ENCODE measurements around the gene PCDHGA10. TPM values are rescaled to one million over a fixed set of nuclear protein-coding genes. Genes with fewer than 3 reads are reported as not detected.
"Not testable (repeated sequence)": the region's sequence is repeated elsewhere in the genome, so short reads cannot be mapped to it uniquely, and the experiment has no call there.

PCDHGA10 gene
- total RNA-seq, 1 experiment from 2014 or later = 3.7 TPM

DNA sequence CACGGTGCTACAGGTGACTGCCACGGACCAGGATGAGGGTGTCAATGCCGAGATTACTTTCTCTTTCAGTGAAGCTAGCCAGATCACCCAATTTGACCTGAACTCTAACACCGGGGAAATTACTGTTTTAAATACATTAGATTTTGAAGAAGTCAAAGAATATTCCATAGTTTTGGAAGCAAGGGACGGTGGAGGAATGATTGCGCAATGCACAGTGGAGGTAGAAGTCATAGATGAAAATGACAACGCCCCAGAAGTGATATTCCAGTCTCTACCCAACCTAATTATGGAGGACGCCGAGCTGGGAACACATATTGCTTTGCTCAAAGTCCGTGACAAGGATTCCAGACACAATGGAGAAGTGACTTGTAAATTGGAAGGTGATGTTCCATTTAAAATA lies 24.1 kb upstream of the PCDHGA10 start:
- Mint-ChIP-seq H3K9me3 (ENCODE audit: low read depth, unreplicated experiment) (peaks cover 13% of the 10 kb centered on the region), H3K4me1 (ENCODE audit: low read depth, unreplicated experiment) (no peaks in the 10 kb centered on the region), H3K27ac (ENCODE audit: unreplicated experiment) (no peak overlapping the region), H3K27me3 (ENCODE audit: unreplicated experiment) (no peaks in the 10 kb centered on the region), H3K4me3 (ENCODE audit: low read depth, unreplicated experiment) (no peak overlapping the region), H3K36me3 (ENCODE audit: insufficient read depth, unreplicated experiment) (peaks cover 9% of the 10 kb centered on the region)
- CTCF ChIA-PET = no interaction called here
- DNase-seq = no peak
- no TSS peak for BruUV-seq (replicated peaks)
- intact Hi-C loops (cut with micrococcal nuclease; ENCODE audit: unreplicated experiment) = no loop called here
- TF ChIP-seq, protein P1, sequence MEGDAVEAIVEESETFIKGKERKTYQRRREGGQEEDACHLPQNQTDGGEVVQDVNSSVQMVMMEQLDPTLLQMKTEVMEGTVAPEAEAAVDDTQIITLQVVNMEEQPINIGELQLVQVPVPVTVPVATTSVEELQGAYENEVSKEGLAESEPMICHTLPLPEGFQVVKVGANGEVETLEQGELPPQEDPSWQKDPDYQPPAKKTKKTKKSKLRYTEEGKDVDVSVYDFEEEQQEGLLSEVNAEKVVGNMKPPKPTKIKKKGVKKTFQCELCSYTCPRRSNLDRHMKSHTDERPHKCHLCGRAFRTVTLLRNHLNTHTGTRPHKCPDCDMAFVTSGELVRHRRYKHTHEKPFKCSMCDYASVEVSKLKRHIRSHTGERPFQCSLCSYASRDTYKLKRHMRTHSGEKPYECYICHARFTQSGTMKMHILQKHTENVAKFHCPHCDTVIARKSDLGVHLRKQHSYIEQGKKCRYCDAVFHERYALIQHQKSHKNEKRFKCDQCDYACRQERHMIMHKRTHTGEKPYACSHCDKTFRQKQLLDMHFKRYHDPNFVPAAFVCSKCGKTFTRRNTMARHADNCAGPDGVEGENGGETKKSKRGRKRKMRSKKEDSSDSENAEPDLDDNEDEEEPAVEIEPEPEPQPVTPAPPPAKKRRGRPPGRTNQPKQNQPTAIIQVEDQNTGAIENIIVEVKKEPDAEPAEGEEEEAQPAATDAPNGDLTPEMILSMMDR (IDR thresholded peaks at IDR 0.05; ENCODE audit: unreplicated experiment) = no peak

DNA sequence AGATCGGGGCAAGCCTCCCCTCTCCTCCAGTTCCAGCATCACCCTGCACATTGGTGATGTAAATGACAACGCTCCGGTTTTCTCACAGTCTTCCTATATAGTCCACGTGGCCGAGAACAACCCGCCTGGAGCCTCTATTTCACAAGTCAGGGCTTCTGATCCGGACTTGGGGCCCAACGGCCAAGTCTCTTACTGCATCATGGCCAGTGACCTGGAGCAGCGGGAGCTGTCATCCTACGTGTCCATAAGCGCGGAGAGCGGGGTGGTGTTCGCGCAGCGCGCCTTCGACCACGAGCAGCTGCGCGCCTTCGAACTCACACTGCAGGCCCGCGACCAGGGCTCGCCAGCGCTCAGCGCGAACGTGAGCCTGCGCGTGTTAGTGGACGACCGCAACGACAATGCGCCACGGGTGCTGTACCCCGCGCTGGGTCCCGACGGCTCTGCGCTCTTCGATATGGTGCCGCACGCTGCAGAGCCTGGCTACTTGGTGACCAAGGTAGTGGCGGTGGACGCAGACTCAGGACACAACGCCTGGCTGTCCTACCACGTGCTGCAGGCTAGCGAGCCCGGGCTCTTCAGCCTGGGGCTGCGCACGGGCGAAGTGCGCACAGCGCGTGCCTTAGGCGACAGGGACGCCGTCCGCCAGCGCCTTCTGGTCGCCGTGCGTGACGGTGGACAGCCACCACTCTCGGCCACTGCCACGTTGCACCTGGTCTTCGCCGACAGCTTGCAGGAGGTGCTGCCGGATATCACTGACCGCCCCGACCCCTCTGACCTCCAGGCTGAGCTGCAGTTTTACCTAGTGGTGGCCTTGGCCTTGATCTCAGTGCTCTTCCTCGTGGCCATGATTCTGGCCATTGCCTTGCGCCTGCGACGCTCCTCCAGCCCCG lies 23.4 kb upstream of the PCDHGA10 start:
- Mint-ChIP-seq H3K27ac (ENCODE audit: unreplicated experiment) (no peak overlapping the region), H3K4me3 (ENCODE audit: low read depth, unreplicated experiment) (no peak overlapping the region), H3K9me3 (ENCODE audit: low read depth, unreplicated experiment) (peaks cover 17% of the 10 kb centered on the region), H3K36me3 (ENCODE audit: insufficient read depth, unreplicated experiment) (peaks cover 9% of the 10 kb centered on the region), H3K27me3 (ENCODE audit: unreplicated experiment) (no peaks in the 10 kb centered on the region), H3K4me1 (ENCODE audit: low read depth, unreplicated experiment) (no peaks in the 10 kb centered on the region)
- intact Hi-C loops (cut with micrococcal nuclease; ENCODE audit: unreplicated experiment) = no loop called here
- DNase-seq = no peak
- CTCF ChIA-PET = no interaction called here
- TF ChIP-seq, protein P1 (IDR thresholded peaks at IDR 0.05; ENCODE audit: unreplicated experiment) = no peak
- BruUV-seq (replicated peaks) = no TSS peak

DNA sequence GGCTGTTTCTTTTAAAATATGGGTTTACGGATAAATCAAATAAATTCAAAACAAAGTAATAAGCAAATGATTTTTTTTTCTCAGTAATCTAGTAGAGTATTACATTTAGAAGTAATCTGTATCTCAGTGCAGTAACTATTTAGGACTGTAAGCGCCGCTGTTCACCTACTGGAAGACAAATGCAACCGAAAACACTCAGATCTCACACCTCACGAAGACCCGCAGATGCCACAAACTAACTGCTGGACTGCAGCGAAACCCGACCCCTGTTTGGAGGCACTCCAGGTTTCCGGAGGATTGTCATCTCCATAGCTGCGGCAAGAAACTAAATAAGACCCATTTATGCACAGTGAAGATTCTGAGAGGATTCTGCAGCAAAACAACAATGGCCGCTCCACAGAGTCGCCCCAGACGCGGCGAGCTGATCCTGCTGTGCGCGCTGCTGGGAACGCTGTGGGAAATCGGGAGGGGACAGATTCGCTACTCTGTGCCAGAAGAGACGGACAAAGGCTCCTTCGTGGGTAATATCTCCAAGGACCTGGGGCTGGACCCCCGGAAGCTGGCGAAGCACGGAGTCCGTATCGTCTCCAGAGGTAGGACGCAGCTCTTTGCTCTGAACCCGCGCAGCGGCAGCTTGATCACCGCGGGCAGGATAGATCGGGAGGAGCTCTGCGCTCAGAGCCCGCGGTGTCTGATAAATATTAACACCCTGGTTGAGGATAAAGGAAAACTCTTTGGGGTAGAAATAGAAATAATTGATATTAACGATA lies 20.2 kb upstream of the PCDHGA10 start, which contains the start of gene PCDHGA8:
TSS of gene PCDHGA8 (plus strand) at position 205 of the 770 bp plus-strand sequence. CDS start at position 386, 181 bp downstream.
- Mint-ChIP-seq H3K4me1 (ENCODE audit: low read depth, unreplicated experiment) (no peaks in the 10 kb centered on the region), H3K27me3 (ENCODE audit: unreplicated experiment) (no peaks in the 10 kb centered on the region), H3K4me3 (ENCODE audit: low read depth, unreplicated experiment) (no peak within 1 kb of the TSS), H3K36me3 (ENCODE audit: insufficient read depth, unreplicated experiment) (peaks cover 9% of the 10 kb centered on the region), H3K9me3 (ENCODE audit: low read depth, unreplicated experiment) (peaks cover 20% of the 10 kb centered on the region), H3K27ac (ENCODE audit: unreplicated experiment) (no peak within 1 kb of the TSS)
- CTCF ChIA-PET = no interaction called here
- DNase-seq = no peak
- no TSS peak for BruUV-seq (replicated peaks)
- TF ChIP-seq, protein P1 (IDR thresholded peaks at IDR 0.05; ENCODE audit: unreplicated experiment) = no peak
- intact Hi-C loops (cut with micrococcal nuclease; ENCODE audit: unreplicated experiment) = no loop called here

DNA sequence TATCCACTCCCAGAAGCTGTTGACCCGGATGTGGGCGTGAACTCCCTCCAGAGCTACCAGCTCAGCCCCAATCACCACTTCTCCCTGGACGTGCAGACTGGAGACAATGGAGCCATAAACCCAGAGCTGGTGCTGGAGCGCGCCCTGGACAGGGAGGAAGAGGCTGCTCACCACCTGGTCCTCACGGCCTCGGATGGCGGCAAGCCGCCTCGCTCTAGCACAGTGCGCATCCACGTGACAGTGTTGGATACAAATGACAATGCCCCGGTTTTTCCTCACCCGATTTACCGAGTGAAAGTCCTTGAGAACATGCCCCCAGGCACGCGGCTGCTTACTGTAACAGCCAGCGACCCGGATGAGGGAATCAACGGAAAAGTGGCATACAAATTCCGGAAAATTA lies 19.5 kb upstream of the PCDHGA10 start:
- Mint-ChIP-seq H3K9me3 (ENCODE audit: low read depth, unreplicated experiment) (peaks cover 20% of the 10 kb centered on the region), H3K36me3 (ENCODE audit: insufficient read depth, unreplicated experiment) (peaks cover 9% of the 10 kb centered on the region), H3K4me1 (ENCODE audit: low read depth, unreplicated experiment) (no peaks in the 10 kb centered on the region), H3K4me3 (ENCODE audit: low read depth, unreplicated experiment) (no peak overlapping the region), H3K27me3 (ENCODE audit: unreplicated experiment) (no peaks in the 10 kb centered on the region), H3K27ac (ENCODE audit: unreplicated experiment) (no peak overlapping the region)
- TF ChIP-seq, protein P1 (IDR thresholded peaks at IDR 0.05; ENCODE audit: unreplicated experiment) = no peak
- DNase-seq = no peak
- CTCF ChIA-PET = no interaction called here
- intact Hi-C loops (cut with micrococcal nuclease; ENCODE audit: unreplicated experiment) = no loop called here
- no TSS peak for BruUV-seq (replicated peaks)

DNA sequence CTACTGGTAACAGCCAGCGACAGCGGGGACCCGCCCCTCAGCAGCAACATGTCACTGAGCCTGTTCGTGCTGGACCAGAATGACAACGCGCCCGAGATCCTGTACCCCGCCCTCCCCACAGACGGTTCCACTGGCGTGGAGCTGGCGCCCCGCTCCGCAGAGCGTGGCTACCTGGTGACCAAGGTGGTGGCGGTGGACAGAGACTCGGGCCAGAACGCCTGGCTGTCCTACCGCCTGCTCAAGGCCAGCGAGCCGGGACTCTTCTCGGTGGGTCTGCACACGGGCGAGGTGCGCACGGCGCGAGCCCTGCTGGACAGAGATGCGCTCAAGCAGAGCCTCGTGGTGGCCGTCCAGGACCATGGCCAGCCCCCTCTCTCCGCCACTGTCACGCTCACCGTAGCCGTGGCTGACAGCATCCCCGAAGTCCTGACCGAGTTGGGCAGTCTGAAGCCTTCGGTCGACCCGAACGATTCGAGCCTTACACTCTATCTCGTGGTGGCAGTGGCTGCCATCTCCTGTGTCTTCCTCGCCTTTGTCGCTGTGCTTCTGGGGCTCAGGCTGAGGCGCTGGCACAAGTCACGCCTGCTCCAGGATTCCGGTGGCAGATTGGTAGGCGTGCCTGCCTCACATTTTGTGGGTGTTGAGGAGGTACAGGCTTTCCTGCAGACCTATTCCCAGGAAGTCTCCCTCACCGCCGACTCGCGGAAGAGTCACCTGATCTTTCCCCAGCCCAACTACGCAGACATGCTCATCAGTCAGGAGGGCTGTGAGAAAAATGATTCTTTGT lies 18.2 kb upstream of the PCDHGA10 start:
- Mint-ChIP-seq H3K36me3 (ENCODE audit: insufficient read depth, unreplicated experiment) (peaks cover 13% of the 10 kb centered on the region), H3K9me3 (ENCODE audit: low read depth, unreplicated experiment) (peaks cover 13% of the 10 kb centered on the region)
- CTCF ChIA-PET = not testable (repeated sequence)

More for the DNA sequence above, 18.2 kb upstream of the PCDHGA10 start:
- DNase-seq; H3K4me3 Mint-ChIP-seq (ENCODE audit: low read depth, unreplicated experiment); H3K27ac Mint-ChIP-seq (ENCODE audit: unreplicated experiment); intact Hi-C loops (cut with micrococcal nuclease; ENCODE audit: unreplicated experiment); BruUV-seq (replicated peaks); H3K4me1 Mint-ChIP-seq (ENCODE audit: low read depth, unreplicated experiment); H3K27me3 Mint-ChIP-seq (ENCODE audit: unreplicated experiment): not testable (repeated sequence)

Data from Calu3 (cell line).